GM10248 (cell line): ENCODE results near the gene BUD13.

Experiments
- CTCF ChIA-PET: fragments of 300-600 bp; sonication (Branson Sonifier 250); formaldehyde crosslinking; extraction: SDS; loops from one replicate; lab custom pipeline; 2021; ENCODE audit warnings: antibody characterized with exemption; lab: Yijun Ruan, JAX
- POLR2A ChIA-PET: fragments of 350-650 bp; sonication (Branson Sonifier 250); formaldehyde crosslinking; extraction: SDS; loops from one replicate; lab custom pipeline; 2020; ENCODE audit warnings: antibody characterized with exemption; lab: Yijun Ruan, JAX
- DNase-seq: peaks from one replicate; pipeline ENCODE4 v3.0.0; 2012; ENCODE audit errors: extremely low spot score
- TF ChIP-seq, protein P1 (sequence below): IDR thresholded peaks from 2 replicates; pipeline ENCODE4 v1.5.1; 2012; ENCODE audit warnings: mild to moderate bottlenecking, low read depth; ENCODE audit errors: extremely low read depth, missing control alignments, control extremely low read depth

The BUD13 gene

DNA sequence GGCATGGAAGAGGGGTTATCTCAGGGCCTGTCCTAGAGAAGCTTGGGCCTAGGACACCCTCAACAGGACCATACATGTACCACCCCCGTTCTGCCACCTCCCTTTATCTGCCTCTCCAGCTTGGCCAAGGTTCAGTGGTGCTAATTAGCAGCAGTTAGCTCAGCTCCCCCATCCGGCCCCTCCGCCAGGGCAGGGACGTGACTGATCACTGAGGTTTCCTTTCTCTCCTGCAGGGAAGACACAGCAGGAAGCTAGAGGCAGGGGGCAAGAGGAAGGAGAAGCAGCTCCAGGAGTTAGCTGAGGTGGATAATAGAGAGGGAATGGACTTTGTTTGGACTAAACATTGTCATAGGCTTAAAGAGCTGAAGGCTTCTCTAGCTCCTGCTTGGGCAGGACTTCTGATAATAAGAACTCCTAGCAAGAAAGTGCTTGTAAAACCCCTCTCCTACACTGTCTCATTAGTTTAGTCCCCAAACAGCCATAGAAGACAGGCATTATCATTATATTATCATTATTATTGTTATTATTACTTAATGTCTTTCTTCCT lies 53.8 kb downstream of the BUD13 start:
- no peak for DNase-seq
- TF ChIP-seq, protein P1, sequence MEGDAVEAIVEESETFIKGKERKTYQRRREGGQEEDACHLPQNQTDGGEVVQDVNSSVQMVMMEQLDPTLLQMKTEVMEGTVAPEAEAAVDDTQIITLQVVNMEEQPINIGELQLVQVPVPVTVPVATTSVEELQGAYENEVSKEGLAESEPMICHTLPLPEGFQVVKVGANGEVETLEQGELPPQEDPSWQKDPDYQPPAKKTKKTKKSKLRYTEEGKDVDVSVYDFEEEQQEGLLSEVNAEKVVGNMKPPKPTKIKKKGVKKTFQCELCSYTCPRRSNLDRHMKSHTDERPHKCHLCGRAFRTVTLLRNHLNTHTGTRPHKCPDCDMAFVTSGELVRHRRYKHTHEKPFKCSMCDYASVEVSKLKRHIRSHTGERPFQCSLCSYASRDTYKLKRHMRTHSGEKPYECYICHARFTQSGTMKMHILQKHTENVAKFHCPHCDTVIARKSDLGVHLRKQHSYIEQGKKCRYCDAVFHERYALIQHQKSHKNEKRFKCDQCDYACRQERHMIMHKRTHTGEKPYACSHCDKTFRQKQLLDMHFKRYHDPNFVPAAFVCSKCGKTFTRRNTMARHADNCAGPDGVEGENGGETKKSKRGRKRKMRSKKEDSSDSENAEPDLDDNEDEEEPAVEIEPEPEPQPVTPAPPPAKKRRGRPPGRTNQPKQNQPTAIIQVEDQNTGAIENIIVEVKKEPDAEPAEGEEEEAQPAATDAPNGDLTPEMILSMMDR = no peak
- POLR2A ChIA-PET = no interaction called here
- CTCF ChIA-PET = interaction anchor here (1.0 to 2.9 kb wide), 3 partner anchors 13 to 27 kb away, joined by 3 to 11 read pairs (median 4); no protein-coding TSS in a partner anchor

DNA sequence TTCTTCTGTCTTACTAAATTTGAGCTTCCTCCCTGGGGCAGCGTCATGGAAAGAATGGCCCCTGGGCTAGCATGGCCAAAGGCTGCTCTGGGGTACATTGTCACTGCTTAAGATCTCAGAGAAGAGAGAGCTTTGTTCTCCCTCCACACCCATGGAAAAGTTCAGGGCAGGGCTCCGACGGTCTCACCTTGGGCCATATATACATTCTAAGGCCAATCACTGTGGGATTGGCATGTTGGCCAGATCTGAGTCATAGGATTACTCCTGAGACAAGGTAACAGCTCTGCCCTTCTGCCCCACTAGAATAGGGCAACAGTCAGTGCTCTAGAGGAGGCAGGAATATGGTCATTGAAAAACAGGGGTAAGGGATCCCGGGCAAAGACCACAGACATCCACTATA lies 56.2 kb downstream of the BUD13 start:
- TF ChIP-seq, protein P1 = no peak
- ChIA-PET POLR2A (no interaction called here), CTCF (interaction anchor here (1.6 kb wide), 1 partner anchor 16 kb away, joined by 7 read pairs; no protein-coding TSS in a partner anchor)
- no peak for DNase-seq

DNA sequence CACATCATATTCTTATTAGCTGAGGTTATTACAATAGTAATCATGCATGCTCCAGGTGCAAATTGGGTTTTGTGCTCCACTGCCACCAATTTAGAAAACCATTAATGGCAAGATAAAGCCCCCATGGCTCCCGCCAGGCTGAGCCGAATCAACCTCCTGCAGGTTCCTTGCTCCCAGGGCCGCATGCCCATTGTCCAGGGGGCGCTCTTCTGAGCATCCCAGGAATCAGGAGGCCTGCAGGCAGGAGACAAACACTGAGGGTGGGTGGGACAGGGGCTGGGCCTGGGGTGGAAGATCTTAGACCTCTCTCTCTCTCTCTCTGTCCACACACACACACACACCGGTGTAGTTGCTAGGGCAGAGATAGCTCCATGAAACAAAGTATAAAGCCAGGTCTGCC lies 57.4 kb downstream of the BUD13 start:
- no peak for DNase-seq
- POLR2A ChIA-PET = no interaction called here
- TF ChIP-seq, protein P1 = no peak
- CTCF ChIA-PET = interaction anchor here (0.6 kb wide), 1 partner anchor 390 kb away, joined by 3 read pairs; no protein-coding TSS in a partner anchor

DNA sequence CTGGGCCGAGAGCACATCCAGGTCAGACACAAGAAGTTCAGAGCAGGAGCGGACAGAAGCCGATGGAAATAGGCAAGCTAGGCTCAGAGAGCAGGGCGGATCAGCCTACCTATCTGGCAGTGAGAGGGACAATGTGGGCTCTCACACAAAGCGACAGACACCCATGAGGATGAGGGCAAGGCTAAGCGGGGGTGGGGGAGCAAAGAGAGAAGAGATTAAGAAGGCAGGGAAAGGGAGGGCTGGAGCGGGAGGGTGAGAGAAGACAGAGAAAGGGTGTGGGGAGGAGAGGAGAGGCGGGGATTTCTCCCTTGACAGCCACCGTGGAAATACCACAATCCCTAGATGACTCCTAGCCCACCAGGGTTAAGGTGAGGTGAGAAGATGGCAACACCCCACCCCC lies 57.9 kb downstream of the BUD13 start:
- CTCF ChIA-PET = interaction anchor here (0.6 to 3.4 kb wide), 3 partner anchors 9 to 391 kb away, joined by 3 to 10 read pairs (median 3); no protein-coding TSS in a partner anchor
- POLR2A ChIA-PET = no interaction called here

DNA sequence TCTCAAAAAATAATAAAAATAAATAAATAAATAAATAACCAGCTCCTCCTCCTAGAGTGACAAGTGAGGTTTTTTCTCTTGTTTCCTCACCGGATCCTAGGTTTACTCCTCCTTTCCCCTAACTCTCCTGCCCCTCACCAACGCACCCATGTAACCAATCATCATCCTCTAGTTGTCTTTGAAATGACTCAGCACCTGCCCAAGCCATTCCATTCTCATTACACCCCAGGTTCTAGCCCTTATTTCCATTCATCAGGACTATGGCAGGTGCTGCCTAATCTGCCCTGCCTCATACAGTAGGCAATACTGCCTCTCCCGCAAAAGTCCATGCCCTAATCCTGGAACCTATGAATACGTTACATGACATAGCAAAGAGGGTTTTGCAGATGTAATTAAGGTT lies 60.4 kb downstream of the BUD13 start:
- ChIA-PET POLR2A (no interaction called here), CTCF (interaction anchor here (3.4 kb wide), 1 partner anchor 20 kb away, joined by 10 read pairs; no protein-coding TSS in a partner anchor)
- TF ChIP-seq, protein P1 = no peak
- no peak for DNase-seq

More for the DNA sequence above, 57.9 kb downstream of the BUD13 start:
- TF ChIP-seq, protein P1 = no peak
- no peak for DNase-seq

DNA sequence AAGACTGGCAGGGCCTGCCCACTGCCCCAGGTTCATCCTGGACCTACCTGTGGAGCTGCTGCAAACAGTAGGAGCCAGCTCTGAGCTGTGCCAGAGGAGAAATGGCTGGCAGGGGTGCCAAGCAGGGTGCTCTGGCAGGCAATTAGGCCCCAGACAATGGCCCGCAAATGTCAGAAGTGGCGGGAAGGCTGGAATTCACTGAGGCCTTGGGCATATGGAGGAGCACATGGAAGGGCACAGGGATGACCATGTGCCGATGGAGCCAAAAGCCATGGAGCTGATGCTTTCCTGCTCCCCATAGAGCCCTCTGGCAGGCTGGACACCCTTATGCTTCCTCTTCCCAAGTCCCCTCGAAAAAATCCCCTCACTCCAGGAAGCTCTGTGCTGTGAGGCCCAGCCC lies 62.0 kb downstream of the BUD13 start:
- TF ChIP-seq, protein P1 = no peak
- no peak for DNase-seq
- POLR2A ChIA-PET = no interaction called here
- CTCF ChIA-PET = interaction anchor here (1.0 kb wide), 2 partner anchors 19 to 22 kb away, joined by 3 to 4 read pairs; no protein-coding TSS in a partner anchor
